GM12874 (cell line): Measurements from ENCODE around the gene TAP2.

ENCODE experiments used
- TF ChIP-seq, protein P1 (sequence below): IDR thresholded peaks from 2 replicates; pipeline ENCODE4 v1.5.1; 2011; ENCODE audit warnings: low read depth, mild to moderate bottlenecking, control low read depth, low read length, moderate library complexity; ENCODE audit not compliant: insufficient read depth

Gene TAP2

GRCh38 chr6:32876603-32877002, 38.1 kb upstream of the TAP2 start:
- TF ChIP-seq, protein P1, sequence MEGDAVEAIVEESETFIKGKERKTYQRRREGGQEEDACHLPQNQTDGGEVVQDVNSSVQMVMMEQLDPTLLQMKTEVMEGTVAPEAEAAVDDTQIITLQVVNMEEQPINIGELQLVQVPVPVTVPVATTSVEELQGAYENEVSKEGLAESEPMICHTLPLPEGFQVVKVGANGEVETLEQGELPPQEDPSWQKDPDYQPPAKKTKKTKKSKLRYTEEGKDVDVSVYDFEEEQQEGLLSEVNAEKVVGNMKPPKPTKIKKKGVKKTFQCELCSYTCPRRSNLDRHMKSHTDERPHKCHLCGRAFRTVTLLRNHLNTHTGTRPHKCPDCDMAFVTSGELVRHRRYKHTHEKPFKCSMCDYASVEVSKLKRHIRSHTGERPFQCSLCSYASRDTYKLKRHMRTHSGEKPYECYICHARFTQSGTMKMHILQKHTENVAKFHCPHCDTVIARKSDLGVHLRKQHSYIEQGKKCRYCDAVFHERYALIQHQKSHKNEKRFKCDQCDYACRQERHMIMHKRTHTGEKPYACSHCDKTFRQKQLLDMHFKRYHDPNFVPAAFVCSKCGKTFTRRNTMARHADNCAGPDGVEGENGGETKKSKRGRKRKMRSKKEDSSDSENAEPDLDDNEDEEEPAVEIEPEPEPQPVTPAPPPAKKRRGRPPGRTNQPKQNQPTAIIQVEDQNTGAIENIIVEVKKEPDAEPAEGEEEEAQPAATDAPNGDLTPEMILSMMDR: no peak

- TF ChIP-seq, protein P1: peak; percentile 65
These were observed 29.8 kb upstream of the TAP2 start for GRCh38 chr6:32868257-32868788.

DNA sequence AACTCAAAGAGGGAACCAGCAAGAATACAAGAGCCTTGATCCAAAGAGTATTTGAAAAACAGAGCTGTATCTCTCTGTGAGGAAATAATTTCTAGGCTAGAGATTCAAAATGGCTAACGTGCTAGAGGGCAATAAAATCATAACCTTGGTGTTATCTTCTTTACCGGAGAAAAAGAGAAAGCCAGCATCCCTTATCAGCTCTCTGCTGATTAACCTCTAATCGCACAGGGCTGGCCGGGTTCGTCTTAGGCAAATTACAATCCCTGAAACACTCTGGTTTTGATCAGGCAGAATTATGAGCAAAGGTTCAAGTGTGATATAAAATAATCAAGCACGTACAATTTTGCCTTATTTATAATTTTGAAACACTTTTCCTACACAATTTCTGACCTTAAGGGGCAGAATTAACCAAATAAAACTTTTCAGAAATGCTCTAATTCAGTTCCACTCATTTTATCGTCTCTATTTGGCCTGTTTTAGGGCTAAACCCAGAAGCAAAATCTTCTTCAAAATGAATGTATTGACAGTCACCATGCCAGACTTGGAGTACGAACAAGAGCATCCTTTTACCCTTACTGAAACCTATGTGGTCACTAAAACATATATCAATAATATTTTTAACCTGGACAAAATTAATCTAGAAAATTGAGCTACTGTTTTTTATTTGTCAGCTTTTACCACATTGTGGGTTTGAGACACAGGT, 29.2 kb upstream of the TAP2 start:
- TF ChIP-seq, protein P1: no peak

DNA sequence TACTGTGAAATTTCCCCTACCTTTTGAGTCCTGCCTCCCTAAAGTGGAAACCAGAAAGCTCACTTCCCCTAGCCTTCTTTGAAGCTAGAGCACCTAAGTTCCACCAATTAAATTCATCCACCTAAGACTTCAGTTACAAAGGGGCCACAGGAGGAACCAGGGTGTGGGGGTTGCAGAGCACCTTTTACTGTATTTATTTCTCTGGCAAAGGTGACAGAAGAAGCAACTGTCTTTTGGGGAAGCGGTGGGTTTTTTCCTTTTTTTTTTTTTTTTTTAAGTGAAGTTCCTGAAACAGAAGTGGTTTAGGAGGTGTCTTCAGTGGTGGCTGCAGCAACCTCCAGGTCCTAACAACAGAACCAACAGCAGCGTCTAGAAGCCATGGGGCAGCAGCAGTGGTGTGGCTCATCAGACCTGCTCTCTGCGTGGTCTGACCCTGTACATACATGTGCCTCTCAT, 28.5 kb upstream of the TAP2 start:
- TF ChIP-seq, protein P1: no peak

DNA sequence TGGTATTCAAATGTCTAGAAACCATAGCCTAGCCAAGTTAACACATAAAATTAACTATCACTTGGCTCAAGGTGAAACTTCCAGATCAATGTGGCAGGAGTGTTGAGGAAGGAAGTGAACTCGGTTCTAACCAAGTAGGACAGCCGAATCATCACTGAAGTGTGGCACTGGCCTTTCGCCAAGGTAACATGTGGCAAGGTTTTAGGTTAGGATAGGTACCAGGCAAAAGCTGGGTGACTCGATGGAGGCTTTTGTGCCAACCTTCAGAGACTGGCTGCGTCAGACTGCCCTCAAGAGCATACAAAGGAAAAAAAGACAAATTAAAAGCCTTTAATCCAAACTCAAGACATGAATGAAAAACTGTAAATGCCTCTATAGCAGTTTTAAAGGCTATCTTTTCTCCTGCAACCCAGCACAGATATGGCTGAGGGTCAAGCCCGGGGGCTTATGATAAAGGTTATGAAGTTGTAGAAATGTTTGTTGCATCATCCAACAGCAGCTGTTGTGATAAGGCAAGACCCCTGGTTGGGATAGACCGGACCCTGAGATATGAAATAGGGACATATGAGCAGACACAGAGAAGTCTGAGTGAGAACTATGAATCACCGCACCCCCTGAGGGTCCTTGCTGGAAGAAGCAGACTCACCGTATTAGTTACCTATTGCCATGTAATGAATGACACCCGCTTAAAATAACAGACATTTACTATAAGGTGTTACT, 27.3 kb upstream of the TAP2 start:
- TF ChIP-seq, protein P1: no peak

GRCh38 chr6:32862725-32863124, 24.2 kb upstream of the TAP2 start:
- TF ChIP-seq, protein P1: no peak

- TF ChIP-seq, protein P1: no peak
These were observed 22.1 kb upstream of the TAP2 start for GRCh38 chr6:32860674-32861073.
